A673 (cell line): ENCODE results near the gene GTF2H1. TPM values are rescaled to one million over a fixed set of nuclear protein-coding genes. Genes with fewer than 3 reads are reported as not detected.

ENCODE experiments used
- BruUV-seq: library from RNA; stranded (reverse); fragments of 400-500 nt; replicated peaks from 2 replicates; lab custom pipeline; 2021; lab: Mats Ljungman, UMichigan
- CTCF ChIA-PET: fragments of 300-600 bp; sonication (Branson Sonifier 250); formaldehyde crosslinking; loops from one replicate; lab custom pipeline; 2022; ENCODE audit warnings: antibody characterized with exemption; lab: Charles Lee
- POLR2A ChIA-PET: fragments of 300-600 bp; sonication (Branson Sonifier 250); formaldehyde crosslinking; loops from one replicate; lab custom pipeline; 2022; ENCODE audit warnings: antibody characterized with exemption; ENCODE audit not compliant: low non-redundant PET; lab: Charles Lee
- DNase-seq: peaks from one replicate; pipeline ENCODE4 v3.0.0-alpha.2; 2015; ENCODE audit warnings: low spot score
- H3K27ac ChIP-seq: fragments of 200-600 bp; sonication (generic); 2 replicates; pipeline ENCODE4 v1.5.1; 2016; ENCODE audit warnings: mixed run types, low read depth, mild to moderate bottlenecking, mixed read lengths, antibody characterized with exemption, low read length; ENCODE audit not compliant: poor library complexity, severe bottlenecking
- H3K27me3 ChIP-seq: fragments of 200-600 bp; sonication (generic); replicated peaks from 2 replicates; pipeline ENCODE4 v1.6.1; 2017; ENCODE audit warnings: mixed run types, low read depth, mild to moderate bottlenecking, mixed read lengths, antibody characterized with exemption, low read length; ENCODE audit not compliant: insufficient read depth, poor library complexity
- H3K36me3 ChIP-seq: fragments of 200-600 bp; sonication (generic); 2 replicates; pipeline ENCODE4 v1.6.1; 2016; ENCODE audit warnings: mixed run types, mild to moderate bottlenecking, mixed read lengths, antibody characterized with exemption, low read length; ENCODE audit not compliant: insufficient read depth, poor library complexity, severe bottlenecking
- H3K4me1 ChIP-seq: fragments of 200-600 bp; sonication (generic); 2 replicates; pipeline ENCODE4 v1.6.1; 2017; ENCODE audit warnings: mixed run types, mild to moderate bottlenecking, mixed read lengths, antibody characterized with exemption, low read length; ENCODE audit not compliant: insufficient read depth, poor library complexity, severe bottlenecking
- H3K4me3 ChIP-seq: fragments of 200-600 bp; sonication (generic); 2 replicates; pipeline ENCODE4 v1.5.1; 2016; ENCODE audit warnings: low read depth, mixed run types, mild to moderate bottlenecking, mixed read lengths, low read length; ENCODE audit not compliant: poor library complexity, severe bottlenecking
- H3K9me3 ChIP-seq: fragments of 200-600 bp; sonication (generic); 2 replicates; pipeline ENCODE4 v1.6.1; 2016; ENCODE audit warnings: mixed run types, low read depth, mild to moderate bottlenecking, mixed read lengths, antibody characterized with exemption, low read length; ENCODE audit not compliant: poor library complexity, severe bottlenecking
- EZH2 ChIP-seq: fragments of 200-600 bp; sonication (generic); IDR thresholded peaks from 2 replicates; pipeline ENCODE4 v1.6.1; 2017; ENCODE audit warnings: borderline replicate concordance, low read depth, mild to moderate bottlenecking, mixed read lengths, antibody characterized with exemption, low read length; ENCODE audit not compliant: poor library complexity, severe bottlenecking
- intact Hi-C: fragments of 100-400 bp; cut with micrococcal nuclease; formaldehyde crosslinking; loops from one replicate; pipeline ENCODE4 v1.10.0; 2022; ENCODE audit not compliant: unreplicated experiment
- total RNA-seq: library from RNA; stranded (reverse); gene quantifications from 2 replicates; pipeline ENCODE4 v1.2.3, GENCODE V29; 2021
- TF ChIP-seq, protein P1 (sequence below): fragments of 300-800, 200-600 bp; sonication (generic); conservative IDR thresholded peaks from 2 replicates; pipeline ENCODE4 v1.5.1; 2017; ENCODE audit warnings: low read depth, mild to moderate bottlenecking, antibody characterized with exemption, low read length, moderate library complexity, mixed read lengths

Gene GTF2H1
- total RNA-seq, 1 experiment from 2014 or later, result 56.2 TPM

DNA sequence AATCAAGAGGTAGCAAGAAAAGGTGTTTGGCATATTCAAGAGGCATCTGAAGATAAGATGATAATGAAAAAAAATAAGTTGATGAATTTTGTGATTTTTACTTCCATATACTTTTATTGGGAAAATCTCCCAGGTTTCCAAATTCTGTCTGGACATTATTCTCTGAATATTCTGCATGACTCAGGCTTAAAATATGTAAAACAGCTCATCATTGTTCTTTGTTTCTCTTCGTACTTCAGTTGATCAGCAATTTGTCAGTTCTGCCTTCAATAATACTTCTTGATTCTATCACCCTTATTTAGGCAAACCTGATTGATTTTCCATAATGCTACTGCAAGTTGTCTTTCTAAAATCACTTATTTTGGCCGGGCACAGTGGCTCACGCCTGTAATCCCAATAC is 30.2 kb downstream of the GTF2H1 start:
- Histone ChIP-seq H3K36me3 (peaks cover 7% of the 10 kb centered on the region), H3K4me1 (peaks cover 17% of the 10 kb centered on the region), H3K4me3 (no peak overlapping the region), H3K9me3 (no peaks in the 10 kb centered on the region), H3K27me3 (no peaks in the 10 kb centered on the region), H3K27ac (no peak overlapping the region)
- TF ChIP-seq EZH2, result no peak
- TF ChIP-seq, protein P1, sequence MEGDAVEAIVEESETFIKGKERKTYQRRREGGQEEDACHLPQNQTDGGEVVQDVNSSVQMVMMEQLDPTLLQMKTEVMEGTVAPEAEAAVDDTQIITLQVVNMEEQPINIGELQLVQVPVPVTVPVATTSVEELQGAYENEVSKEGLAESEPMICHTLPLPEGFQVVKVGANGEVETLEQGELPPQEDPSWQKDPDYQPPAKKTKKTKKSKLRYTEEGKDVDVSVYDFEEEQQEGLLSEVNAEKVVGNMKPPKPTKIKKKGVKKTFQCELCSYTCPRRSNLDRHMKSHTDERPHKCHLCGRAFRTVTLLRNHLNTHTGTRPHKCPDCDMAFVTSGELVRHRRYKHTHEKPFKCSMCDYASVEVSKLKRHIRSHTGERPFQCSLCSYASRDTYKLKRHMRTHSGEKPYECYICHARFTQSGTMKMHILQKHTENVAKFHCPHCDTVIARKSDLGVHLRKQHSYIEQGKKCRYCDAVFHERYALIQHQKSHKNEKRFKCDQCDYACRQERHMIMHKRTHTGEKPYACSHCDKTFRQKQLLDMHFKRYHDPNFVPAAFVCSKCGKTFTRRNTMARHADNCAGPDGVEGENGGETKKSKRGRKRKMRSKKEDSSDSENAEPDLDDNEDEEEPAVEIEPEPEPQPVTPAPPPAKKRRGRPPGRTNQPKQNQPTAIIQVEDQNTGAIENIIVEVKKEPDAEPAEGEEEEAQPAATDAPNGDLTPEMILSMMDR, result no peak
- CTCF ChIA-PET, result no interaction called here
- POLR2A ChIA-PET, result interaction anchor here (0.6 kb wide), 1 partner anchor 67 kb away, joined by 3 read pairs; no protein-coding TSS in a partner anchor
- no peak for DNase-seq
- BruUV-seq, result no TSS peak
- intact Hi-C loops, result no loop called here

DNA sequence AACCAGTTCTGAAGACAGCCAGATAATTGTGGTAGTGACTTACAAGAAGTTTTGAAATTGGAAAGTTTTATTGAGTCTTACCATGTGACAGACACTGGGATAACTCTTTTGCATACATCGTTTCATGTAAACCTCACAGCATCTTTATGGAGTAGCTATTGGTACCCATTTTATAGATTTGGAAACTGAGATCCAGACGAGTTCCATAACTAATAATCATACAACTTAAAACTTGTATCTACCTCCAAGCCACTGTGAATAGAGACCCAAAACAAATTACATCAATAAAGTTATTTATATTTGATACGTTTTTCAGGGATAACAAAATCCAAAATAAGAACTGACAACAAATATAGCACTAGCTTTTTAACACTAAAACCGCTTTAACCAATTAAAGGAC is 36.3 kb downstream of the GTF2H1 start:
- POLR2A ChIA-PET, result no interaction called here
- no peak for DNase-seq
- BruUV-seq, result no TSS peak
- H3K27ac ChIP-seq, result no peak overlapping the region
- TF ChIP-seq EZH2, result no peak
- TF ChIP-seq, protein P1, result no peak
- peaks cover 16% of the 10 kb centered on the region for H3K36me3 ChIP-seq
- CTCF ChIA-PET, result no interaction called here
- intact Hi-C loops, result no loop called here
- no peaks in the 10 kb centered on the region for H3K27me3 ChIP-seq
- no peak overlapping the region for H3K4me3 ChIP-seq
- no peaks in the 10 kb centered on the region for H3K9me3 ChIP-seq
- H3K4me1 ChIP-seq, result no peaks in the 10 kb centered on the region

- ChIA-PET CTCF (no interaction called here), POLR2A (no interaction called here)
- Histone ChIP-seq H3K36me3 (peaks cover 25% of the 10 kb centered on the region), H3K27ac (no peak overlapping the region), H3K4me1 (peaks cover 11% of the 10 kb centered on the region), H3K9me3 (no peaks in the 10 kb centered on the region), H3K4me3 (no peak overlapping the region), H3K27me3 (no peaks in the 10 kb centered on the region)
- intact Hi-C loops, result no loop called here
- no TSS peak for BruUV-seq
- no peak for TF ChIP-seq EZH2
- TF ChIP-seq, protein P1, result no peak
- DNase-seq, result no peak
These were observed 38.8 kb downstream of the GTF2H1 start for GRCh38 chr11:18361154-18361553.
